ENCODE results near the gene NR0B2.

The NR0B2 gene

GRCh38 chr1:26936823-26937222, 23.0 kb upstream of the NR0B2 start:
- H3K4me3 ChIP-seq (ENCODE audit: low read length): no peak overlapping the region
- TF ChIP-seq CTCF (conservative IDR thresholded peaks at IDR 0.05; ENCODE audit: low read length): no peak
- no peak for DNase-seq (ENCODE audit: low read depth)

- DNase-seq (ENCODE audit: low read depth): no peak
- TF ChIP-seq CTCF (conservative IDR thresholded peaks at IDR 0.05; ENCODE audit: low read length): no peak
- H3K4me3 ChIP-seq (ENCODE audit: low read length): no peak overlapping the region
These were observed 18.8 kb upstream of the NR0B2 start for GRCh38 chr1:26932531-26932930.

GRCh38 chr1:26923711-26924110, 9.9 kb upstream of the NR0B2 start:
- no peak overlapping the region for H3K4me3 ChIP-seq (ENCODE audit: low read length)

GRCh38 chr1:26922901-26923300, 9.1 kb upstream of the NR0B2 start:
- TF ChIP-seq CTCF (conservative IDR thresholded peaks at IDR 0.05; ENCODE audit: low read length): no peak
- no peak for DNase-seq (ENCODE audit: low read depth)
- peak overlapping the region; percentile 87 for H3K4me3 ChIP-seq (ENCODE audit: low read length)

More at GRCh38 chr1:26923711-26924110, 9.9 kb upstream of the NR0B2 start:
- no peak for DNase-seq (ENCODE audit: low read depth)
- no peak for TF ChIP-seq CTCF (conservative IDR thresholded peaks at IDR 0.05; ENCODE audit: low read length)

DNA sequence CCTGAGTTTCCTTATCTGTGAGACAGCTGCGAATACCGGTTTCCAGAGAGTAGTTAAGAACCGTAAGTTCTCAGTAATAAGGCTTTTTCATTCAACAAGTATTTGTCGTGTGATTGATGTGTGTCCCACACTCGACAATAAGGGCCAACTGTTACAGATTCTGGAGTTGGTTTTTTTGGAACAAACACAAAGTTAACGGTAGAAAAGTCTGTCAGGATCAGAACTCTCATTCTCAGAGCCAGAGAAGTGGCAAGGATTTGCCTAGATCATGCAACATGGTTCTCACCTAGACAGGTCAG, 8.6 kb upstream of the NR0B2 start:
- no peak for TF ChIP-seq CTCF (conservative IDR thresholded peaks at IDR 0.05; ENCODE audit: low read length)
- DNase-seq (ENCODE audit: low read depth): no peak
- H3K4me3 ChIP-seq (ENCODE audit: low read length): peak overlapping the region; percentile 87

- no peak for TF ChIP-seq CTCF (conservative IDR thresholded peaks at IDR 0.05; ENCODE audit: low read length)
- DNase-seq (ENCODE audit: low read depth): peak; percentile 96
- peak within 1 kb of the TSS; percentile 87 for H3K4me3 ChIP-seq (ENCODE audit: low read length)
These were observed 8.0 kb upstream of the NR0B2 start, which contains the start of gene NUDC for GRCh38 chr1:26921540-26922430. Gene NUDC, plus strand, starts transcription at chr1:26921743. Its CDS starts 106 bp downstream, at chr1:26921849.

- TF ChIP-seq CTCF (conservative IDR thresholded peaks at IDR 0.05; ENCODE audit: low read length): no peak
- no peak for DNase-seq (ENCODE audit: low read depth)
- peak overlapping the region; percentile 59 for H3K4me3 ChIP-seq (ENCODE audit: low read length)
These were observed 7.4 kb upstream of the NR0B2 start for GRCh38 chr1:26921126-26921539.
